ENCODE data around the gene AMFR. TPM values are rescaled to one million over a fixed set of nuclear protein-coding genes. Genes with fewer than 3 reads are reported as not detected.

The AMFR gene
- total and polyA plus RNA-seq, 2 of the 13 experiments (the other 11 are each of a cell fraction or from before 2014, with no cell fraction given) = 52.9 to 108 TPM

GRCh38 chr16:56470666-56471065 is 45.3 kb upstream of the AMFR start:
- CTCF ChIA-PET (ENCODE audit: low intra/inter-chr PET ratio, low total read pairs) = no interaction called here
- Histone ChIP-seq H3K27ac (ENCODE audit: extremely low read length, insufficient read depth, low read length) (no peak overlapping the region), H3K9me3 (ENCODE audit: low read length) (no peaks in the 10 kb centered on the region), H3K9ac (ENCODE audit: insufficient read depth, low read depth, low read length) (no peak overlapping the region), H3K36me3 (replicated peaks in 1 of 2; ENCODE audit: control insufficient read depth in 1 of 2, insufficient read depth in 2 of 2, low read length in 2 of 2) (peaks cover 42 to 80% of the 10 kb centered on the region in 2 experiments), H4K20me1 (ENCODE audit: insufficient read depth, low read length) (no peaks in the 10 kb centered on the region), H3K79me2 (ENCODE audit: insufficient read depth, low read length) (no peaks in the 10 kb centered on the region), H2AFZ (ENCODE audit: low read length) (no peak overlapping the region), H3K27me3 (ENCODE audit: control insufficient read depth in 1 of 2, insufficient read depth in 2 of 2, low read length in 2 of 2) (no peaks in the 10 kb centered on the region), H3K4me2 (ENCODE audit: low read depth, low read length) (no peak overlapping the region), H3K4me1 (ENCODE audit: insufficient read depth, low read length) (no peaks in the 10 kb centered on the region), H3K4me3 (replicated peaks in 1 of 3; ENCODE audit: insufficient read depth in 1 of 3, low read depth in 2 of 3, low read length in 3 of 3) (no peak overlapping the region)
- POLR2A ChIA-PET = interaction anchor here (1.6 kb wide), 1 partner anchor 20 kb away, joined by 5 read pairs; the partner anchor contains the start of genes NUDT21 and OGFOD1
- WGBS (ENCODE audit: low lambda C conversion rate) = 98% methylated on average over 1 of the region's 1 CpG
- in situ Hi-C loops (cut with HindIII; ENCODE audit: extremely low pct_ligation_motif_present, low pct_unique_long_range_greater_than_20kb) (no loop called here), intact Hi-C loops (cut with micrococcal nuclease; ENCODE audit: unreplicated experiment) (no loop called here)
- ATAC-seq = no peak
- TSS peak; percentile 16 for BruUV-seq (replicated peaks)
- no peak for FAIRE-seq
- no peak for DNase-seq (ENCODE audit: low spot score)
- TF ChIP-seq ZNF235 (CRISPR knock-in tag; IDR thresholded peaks at IDR 0.05; ENCODE audit: borderline replicate concordance) (no peak), ZNF3 (CRISPR knock-in tag; IDR thresholded peaks at IDR 0.05) (peak; percentile 85)

GRCh38 chr16:56470232-56470631 is 44.9 kb upstream of the AMFR start:
- no TSS peak for BruUV-seq (replicated peaks)
- no peak for DNase-seq (ENCODE audit: low spot score)
- Histone ChIP-seq H3K36me3 (replicated peaks in 1 of 2; ENCODE audit: control insufficient read depth in 1 of 2, insufficient read depth in 2 of 2, low read length in 2 of 2) (peaks cover 42 to 80% of the 10 kb centered on the region in 2 experiments), H3K27me3 (ENCODE audit: control insufficient read depth in 1 of 2, insufficient read depth in 2 of 2, low read length in 2 of 2) (no peaks in the 10 kb centered on the region), H3K4me3 (replicated peaks in 1 of 3; ENCODE audit: insufficient read depth in 1 of 3, low read depth in 2 of 3, low read length in 3 of 3) (no peak overlapping the region), H3K9ac (ENCODE audit: insufficient read depth, low read depth, low read length) (no peak overlapping the region), H3K4me1 (ENCODE audit: insufficient read depth, low read length) (no peaks in the 10 kb centered on the region), H3K9me3 (ENCODE audit: low read length) (no peaks in the 10 kb centered on the region), H3K79me2 (ENCODE audit: insufficient read depth, low read length) (no peaks in the 10 kb centered on the region), H3K27ac (ENCODE audit: extremely low read length, insufficient read depth, low read length) (no peak overlapping the region), H2AFZ (ENCODE audit: low read length) (no peak overlapping the region), H4K20me1 (ENCODE audit: insufficient read depth, low read length) (no peaks in the 10 kb centered on the region), H3K4me2 (ENCODE audit: low read depth, low read length) (no peak overlapping the region)
- ChIA-PET CTCF (ENCODE audit: low intra/inter-chr PET ratio, low total read pairs) (no interaction called here), POLR2A (interaction anchor here (1.6 kb wide), 1 partner anchor 19 kb away, joined by 5 read pairs; the partner anchor contains the start of genes NUDT21 and OGFOD1)
- in situ Hi-C loops (cut with HindIII; ENCODE audit: extremely low pct_ligation_motif_present, low pct_unique_long_range_greater_than_20kb) = no loop called here
- 99% methylated on average over 3 of the region's 3 CpGs for WGBS (ENCODE audit: low lambda C conversion rate)
- FAIRE-seq = no peak
- intact Hi-C loops (cut with micrococcal nuclease; ENCODE audit: unreplicated experiment) = no loop called here
- no peak for ATAC-seq
- TF ChIP-seq HNF1B (CRISPR knock-in tag; IDR thresholded peaks at IDR 0.05) (no peak), TBX2 (CRISPR knock-in tag; IDR thresholded peaks at IDR 0.05; ENCODE audit: borderline replicate concordance) (no peak), NR2F2 (IDR thresholded peaks at IDR 0.05; ENCODE audit: borderline replicate concordance, low read depth) (no peak), SATB2 (CRISPR knock-in tag; IDR thresholded peaks at IDR 0.05) (no peak), ETV6 (CRISPR knock-in tag; conservative IDR thresholded peaks at IDR 0.05) (no peak)
